ENCODE measurements around the gene PRKG1. TPM values are rescaled to one million over a fixed set of nuclear protein-coding genes. Genes with fewer than 3 reads are reported as not detected.

Gene PRKG1
- total and polyA plus RNA-seq, 2 of the 8 experiments (the other 6 are each of a cell fraction or from before 2014, with no cell fraction given), result 4.2 to 15.2 TPM

DNA sequence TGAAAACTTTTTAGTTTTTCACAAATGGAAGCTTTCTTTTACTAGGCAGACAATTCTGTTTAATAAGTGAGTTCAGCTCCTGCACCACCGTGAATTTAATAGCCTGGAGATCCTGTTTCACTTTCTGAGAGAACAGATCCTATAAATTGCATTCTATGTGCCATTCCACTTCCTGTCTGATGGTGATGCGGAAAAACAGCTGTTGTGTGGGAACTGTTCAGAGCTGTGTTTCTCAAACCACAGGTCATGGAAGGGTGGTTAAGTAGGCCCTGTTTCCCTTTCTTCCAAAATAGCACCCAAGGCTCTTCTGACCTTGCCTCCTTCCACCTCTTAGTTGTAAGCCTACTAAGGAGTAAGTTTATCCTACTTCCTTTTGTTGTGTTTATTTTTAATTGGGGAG, 1142.6 kb downstream of the PRKG1 start (continued):
- TF ChIP-seq, protein P1, sequence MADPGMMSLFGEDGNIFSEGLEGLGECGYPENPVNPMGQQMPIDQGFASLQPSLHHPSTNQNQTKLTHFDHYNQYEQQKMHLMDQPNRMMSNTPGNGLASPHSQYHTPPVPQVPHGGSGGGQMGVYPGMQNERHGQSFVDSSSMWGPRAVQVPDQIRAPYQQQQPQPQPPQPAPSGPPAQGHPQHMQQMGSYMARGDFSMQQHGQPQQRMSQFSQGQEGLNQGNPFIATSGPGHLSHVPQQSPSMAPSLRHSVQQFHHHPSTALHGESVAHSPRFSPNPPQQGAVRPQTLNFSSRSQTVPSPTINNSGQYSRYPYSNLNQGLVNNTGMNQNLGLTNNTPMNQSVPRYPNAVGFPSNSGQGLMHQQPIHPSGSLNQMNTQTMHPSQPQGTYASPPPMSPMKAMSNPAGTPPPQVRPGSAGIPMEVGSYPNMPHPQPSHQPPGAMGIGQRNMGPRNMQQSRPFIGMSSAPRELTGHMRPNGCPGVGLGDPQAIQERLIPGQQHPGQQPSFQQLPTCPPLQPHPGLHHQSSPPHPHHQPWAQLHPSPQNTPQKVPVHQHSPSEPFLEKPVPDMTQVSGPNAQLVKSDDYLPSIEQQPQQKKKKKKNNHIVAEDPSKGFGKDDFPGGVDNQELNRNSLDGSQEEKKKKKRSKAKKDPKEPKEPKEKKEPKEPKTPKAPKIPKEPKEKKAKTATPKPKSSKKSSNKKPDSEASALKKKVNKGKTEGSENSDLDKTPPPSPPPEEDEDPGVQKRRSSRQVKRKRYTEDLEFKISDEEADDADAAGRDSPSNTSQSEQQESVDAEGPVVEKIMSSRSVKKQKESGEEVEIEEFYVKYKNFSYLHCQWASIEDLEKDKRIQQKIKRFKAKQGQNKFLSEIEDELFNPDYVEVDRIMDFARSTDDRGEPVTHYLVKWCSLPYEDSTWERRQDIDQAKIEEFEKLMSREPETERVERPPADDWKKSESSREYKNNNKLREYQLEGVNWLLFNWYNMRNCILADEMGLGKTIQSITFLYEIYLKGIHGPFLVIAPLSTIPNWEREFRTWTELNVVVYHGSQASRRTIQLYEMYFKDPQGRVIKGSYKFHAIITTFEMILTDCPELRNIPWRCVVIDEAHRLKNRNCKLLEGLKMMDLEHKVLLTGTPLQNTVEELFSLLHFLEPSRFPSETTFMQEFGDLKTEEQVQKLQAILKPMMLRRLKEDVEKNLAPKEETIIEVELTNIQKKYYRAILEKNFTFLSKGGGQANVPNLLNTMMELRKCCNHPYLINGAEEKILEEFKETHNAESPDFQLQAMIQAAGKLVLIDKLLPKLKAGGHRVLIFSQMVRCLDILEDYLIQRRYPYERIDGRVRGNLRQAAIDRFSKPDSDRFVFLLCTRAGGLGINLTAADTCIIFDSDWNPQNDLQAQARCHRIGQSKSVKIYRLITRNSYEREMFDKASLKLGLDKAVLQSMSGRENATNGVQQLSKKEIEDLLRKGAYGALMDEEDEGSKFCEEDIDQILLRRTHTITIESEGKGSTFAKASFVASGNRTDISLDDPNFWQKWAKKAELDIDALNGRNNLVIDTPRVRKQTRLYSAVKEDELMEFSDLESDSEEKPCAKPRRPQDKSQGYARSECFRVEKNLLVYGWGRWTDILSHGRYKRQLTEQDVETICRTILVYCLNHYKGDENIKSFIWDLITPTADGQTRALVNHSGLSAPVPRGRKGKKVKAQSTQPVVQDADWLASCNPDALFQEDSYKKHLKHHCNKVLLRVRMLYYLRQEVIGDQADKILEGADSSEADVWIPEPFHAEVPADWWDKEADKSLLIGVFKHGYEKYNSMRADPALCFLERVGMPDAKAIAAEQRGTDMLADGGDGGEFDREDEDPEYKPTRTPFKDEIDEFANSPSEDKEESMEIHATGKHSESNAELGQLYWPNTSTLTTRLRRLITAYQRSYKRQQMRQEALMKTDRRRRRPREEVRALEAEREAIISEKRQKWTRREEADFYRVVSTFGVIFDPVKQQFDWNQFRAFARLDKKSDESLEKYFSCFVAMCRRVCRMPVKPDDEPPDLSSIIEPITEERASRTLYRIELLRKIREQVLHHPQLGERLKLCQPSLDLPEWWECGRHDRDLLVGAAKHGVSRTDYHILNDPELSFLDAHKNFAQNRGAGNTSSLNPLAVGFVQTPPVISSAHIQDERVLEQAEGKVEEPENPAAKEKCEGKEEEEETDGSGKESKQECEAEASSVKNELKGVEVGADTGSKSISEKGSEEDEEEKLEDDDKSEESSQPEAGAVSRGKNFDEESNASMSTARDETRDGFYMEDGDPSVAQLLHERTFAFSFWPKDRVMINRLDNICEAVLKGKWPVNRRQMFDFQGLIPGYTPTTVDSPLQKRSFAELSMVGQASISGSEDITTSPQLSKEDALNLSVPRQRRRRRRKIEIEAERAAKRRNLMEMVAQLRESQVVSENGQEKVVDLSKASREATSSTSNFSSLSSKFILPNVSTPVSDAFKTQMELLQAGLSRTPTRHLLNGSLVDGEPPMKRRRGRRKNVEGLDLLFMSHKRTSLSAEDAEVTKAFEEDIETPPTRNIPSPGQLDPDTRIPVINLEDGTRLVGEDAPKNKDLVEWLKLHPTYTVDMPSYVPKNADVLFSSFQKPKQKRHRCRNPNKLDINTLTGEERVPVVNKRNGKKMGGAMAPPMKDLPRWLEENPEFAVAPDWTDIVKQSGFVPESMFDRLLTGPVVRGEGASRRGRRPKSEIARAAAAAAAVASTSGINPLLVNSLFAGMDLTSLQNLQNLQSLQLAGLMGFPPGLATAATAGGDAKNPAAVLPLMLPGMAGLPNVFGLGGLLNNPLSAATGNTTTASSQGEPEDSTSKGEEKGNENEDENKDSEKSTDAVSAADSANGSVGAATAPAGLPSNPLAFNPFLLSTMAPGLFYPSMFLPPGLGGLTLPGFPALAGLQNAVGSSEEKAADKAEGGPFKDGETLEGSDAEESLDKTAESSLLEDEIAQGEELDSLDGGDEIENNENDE (IDR thresholded peaks at IDR 0.05; ENCODE audit: insufficient replicate concordance, low read length), result no peak
- TF ChIP-seq EZH2 (IDR thresholded peaks at IDR 0.05; ENCODE audit: low read depth, low read length, severe bottlenecking) (no peak), BACH1 (IDR thresholded peaks at IDR 0.05; ENCODE audit: low read length) (no peak), TBP (IDR thresholded peaks at IDR 0.05; ENCODE audit: low read depth, low read length) (no peak), MAFK (IDR thresholded peaks at IDR 0.05; ENCODE audit: low read depth, low read length) (no peak), GTF2F1 (IDR thresholded peaks at IDR 0.05; ENCODE audit: borderline replicate concordance, low read depth, low read length) (no peak), ZNF274 (IDR thresholded peaks at IDR 0.05; ENCODE audit: borderline replicate concordance, extremely low read depth, low read length) (no peak), TAF1 (IDR thresholded peaks at IDR 0.05; ENCODE audit: low read depth, low read length) (no peak), NANOG (IDR thresholded peaks at IDR 0.05; ENCODE audit: insufficient read depth, low read depth, low read length, poor library complexity, severe bottlenecking) (no peak), RBBP5 (IDR thresholded peaks at IDR 0.05; ENCODE audit: borderline replicate concordance, low read depth, low read length) (no peak), ASH2L (IDR thresholded peaks at IDR 0.05; ENCODE audit: low read length) (no peak)
- TF ChIP-seq, protein P2, sequence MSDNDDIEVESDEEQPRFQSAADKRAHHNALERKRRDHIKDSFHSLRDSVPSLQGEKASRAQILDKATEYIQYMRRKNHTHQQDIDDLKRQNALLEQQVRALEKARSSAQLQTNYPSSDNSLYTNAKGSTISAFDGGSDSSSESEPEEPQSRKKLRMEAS (IDR thresholded peaks at IDR 0.05), result no peak

All from H1 (cell line).